ENCODE data around the gene TGIF2. TPM values are rescaled to one million over a fixed set of nuclear protein-coding genes. Genes with fewer than 3 reads are reported as not detected.

TGIF2 gene
- total and polyA plus RNA-seq, 2 of the 13 experiments (the other 11 are each of a cell fraction or from before 2014, with no cell fraction given), result 41.3 to 53.9 TPM

DNA sequence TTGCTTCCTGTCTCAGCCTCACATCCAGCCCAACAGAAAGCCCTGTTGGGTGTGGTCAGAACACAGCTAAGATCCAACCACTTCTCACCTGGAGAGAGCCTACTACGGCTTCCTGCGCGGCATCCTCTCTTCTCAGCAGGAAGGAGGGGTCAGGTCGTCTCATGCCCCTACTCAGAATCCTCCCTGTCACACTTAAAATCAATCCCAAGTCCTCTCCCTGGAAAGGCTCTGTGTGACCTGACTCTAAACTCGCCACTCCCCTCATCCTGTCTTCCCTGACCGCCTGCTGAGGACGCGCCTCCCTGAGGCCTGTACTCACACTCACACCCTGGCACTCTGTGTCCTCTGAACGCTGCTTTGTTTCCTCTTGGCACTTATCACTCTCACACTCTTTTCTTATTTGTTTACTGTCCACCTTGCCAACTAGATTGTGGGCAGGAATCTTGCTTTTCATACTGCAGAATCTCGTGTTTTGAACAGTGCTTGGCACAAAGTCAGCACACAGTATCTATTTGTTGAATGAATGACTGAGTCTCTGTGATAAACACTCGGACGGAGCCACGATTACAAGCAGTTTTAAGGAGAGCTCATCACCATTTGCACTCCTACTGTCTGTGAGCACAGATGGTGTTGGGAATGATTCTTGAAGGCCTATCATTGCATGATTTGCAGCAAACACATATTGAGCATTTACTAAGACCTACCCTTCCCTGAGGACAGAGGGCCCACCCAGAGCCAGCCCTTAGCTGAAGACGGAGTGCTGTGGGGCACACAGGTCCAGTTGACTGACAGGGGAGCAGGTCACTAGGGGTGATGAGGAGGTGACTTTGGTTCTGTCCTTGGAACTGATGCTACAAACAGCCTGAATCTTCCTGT, 50.9 kb downstream of the TGIF2 start (continued):
- TF ChIP-seq, protein P1, sequence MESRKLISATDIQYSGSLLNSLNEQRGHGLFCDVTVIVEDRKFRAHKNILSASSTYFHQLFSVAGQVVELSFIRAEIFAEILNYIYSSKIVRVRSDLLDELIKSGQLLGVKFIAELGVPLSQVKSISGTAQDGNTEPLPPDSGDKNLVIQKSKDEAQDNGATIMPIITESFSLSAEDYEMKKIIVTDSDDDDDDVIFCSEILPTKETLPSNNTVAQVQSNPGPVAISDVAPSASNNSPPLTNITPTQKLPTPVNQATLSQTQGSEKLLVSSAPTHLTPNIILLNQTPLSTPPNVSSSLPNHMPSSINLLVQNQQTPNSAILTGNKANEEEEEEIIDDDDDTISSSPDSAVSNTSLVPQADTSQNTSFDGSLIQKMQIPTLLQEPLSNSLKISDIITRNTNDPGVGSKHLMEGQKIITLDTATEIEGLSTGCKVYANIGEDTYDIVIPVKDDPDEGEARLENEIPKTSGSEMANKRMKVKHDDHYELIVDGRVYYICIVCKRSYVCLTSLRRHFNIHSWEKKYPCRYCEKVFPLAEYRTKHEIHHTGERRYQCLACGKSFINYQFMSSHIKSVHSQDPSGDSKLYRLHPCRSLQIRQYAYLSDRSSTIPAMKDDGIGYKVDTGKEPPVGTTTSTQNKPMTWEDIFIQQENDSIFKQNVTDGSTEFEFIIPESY (CRISPR knock-in tag; IDR thresholded peaks at IDR 0.05), result peak; percentile 38; the same call in 1 of the 2 replicates
- TF ChIP-seq MAFK (conservative IDR thresholded peaks at IDR 0.05 in 1 of 2, IDR thresholded peaks at IDR 0.05 in 1 of 2; ENCODE audit: low read length in 2 of 2), result no peak
- no peak for TF ChIP-seq POLR2G (IDR thresholded peaks at IDR 0.05; ENCODE audit: low read depth, low read length)
- TF ChIP-seq, protein P2, sequence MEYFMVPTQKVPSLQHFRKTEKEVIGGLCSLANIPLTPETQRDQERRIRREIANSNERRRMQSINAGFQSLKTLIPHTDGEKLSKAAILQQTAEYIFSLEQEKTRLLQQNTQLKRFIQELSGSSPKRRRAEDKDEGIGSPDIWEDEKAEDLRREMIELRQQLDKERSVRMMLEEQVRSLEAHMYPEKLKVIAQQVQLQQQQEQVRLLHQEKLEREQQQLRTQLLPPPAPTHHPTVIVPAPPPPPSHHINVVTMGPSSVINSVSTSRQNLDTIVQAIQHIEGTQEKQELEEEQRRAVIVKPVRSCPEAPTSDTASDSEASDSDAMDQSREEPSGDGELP (IDR thresholded peaks at IDR 0.05; ENCODE audit: borderline replicate concordance, low read depth), result no peak
- no peak for TF ChIP-seq HOXA3 (CRISPR knock-in tag; IDR thresholded peaks at IDR 0.05)
- TF ChIP-seq HNF4A (CRISPR knock-in tag; IDR thresholded peaks at IDR 0.05), result no peak
- no peak for TF ChIP-seq SP140L (CRISPR knock-in tag; IDR thresholded peaks at IDR 0.05; ENCODE audit: borderline replicate concordance)
- TF ChIP-seq, protein P3, sequence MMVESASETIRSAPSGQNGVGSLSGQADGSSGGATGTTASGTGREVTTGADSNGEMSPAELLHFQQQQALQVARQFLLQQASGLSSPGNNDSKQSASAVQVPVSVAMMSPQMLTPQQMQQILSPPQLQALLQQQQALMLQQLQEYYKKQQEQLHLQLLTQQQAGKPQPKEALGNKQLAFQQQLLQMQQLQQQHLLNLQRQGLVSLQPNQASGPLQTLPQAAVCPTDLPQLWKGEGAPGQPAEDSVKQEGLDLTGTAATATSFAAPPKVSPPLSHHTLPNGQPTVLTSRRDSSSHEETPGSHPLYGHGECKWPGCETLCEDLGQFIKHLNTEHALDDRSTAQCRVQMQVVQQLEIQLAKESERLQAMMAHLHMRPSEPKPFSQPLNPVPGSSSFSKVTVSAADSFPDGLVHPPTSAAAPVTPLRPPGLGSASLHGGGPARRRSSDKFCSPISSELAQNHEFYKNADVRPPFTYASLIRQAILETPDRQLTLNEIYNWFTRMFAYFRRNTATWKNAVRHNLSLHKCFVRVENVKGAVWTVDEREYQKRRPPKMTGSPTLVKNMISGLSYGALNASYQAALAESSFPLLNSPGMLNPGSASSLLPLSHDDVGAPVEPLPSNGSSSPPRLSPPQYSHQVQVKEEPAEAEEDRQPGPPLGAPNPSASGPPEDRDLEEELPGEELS (CRISPR knock-in tag; IDR thresholded peaks at IDR 0.05), result no peak
- TF ChIP-seq ZNF484 (CRISPR knock-in tag; IDR thresholded peaks at IDR 0.05; ENCODE audit: borderline replicate concordance, low read depth), result no peak
- no peak for TF ChIP-seq KDM3A (CRISPR knock-in tag; IDR thresholded peaks at IDR 0.05; ENCODE audit: low read depth)
- no peak for TF ChIP-seq TCF7 (IDR thresholded peaks at IDR 0.05; ENCODE audit: low read depth)
- no peak for TF ChIP-seq PRPF4 (IDR thresholded peaks at IDR 0.05; ENCODE audit: low read depth, low read length, poor library complexity, severe bottlenecking)
- TF ChIP-seq ZNF33B (CRISPR knock-in tag; IDR thresholded peaks at IDR 0.05), result 0 out of 2 replicates have a peak, but pooled peaks have one; percentile 37
- TF ChIP-seq, protein P4, sequence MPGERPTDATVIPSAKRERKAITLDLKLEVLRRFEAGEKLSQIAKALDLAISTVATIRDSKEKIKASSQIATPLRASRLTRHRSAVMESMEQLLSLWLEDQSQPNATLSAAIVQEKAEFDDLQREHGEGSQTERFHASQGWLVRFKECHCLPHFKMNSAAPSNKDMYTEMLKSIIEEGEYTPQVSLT (CRISPR knock-in tag; IDR thresholded peaks at IDR 0.05; ENCODE audit: borderline replicate concordance, low read depth), result no peak
- no peak for TF ChIP-seq ETV6 (CRISPR knock-in tag; conservative IDR thresholded peaks at IDR 0.05)
- TF ChIP-seq, protein P5, sequence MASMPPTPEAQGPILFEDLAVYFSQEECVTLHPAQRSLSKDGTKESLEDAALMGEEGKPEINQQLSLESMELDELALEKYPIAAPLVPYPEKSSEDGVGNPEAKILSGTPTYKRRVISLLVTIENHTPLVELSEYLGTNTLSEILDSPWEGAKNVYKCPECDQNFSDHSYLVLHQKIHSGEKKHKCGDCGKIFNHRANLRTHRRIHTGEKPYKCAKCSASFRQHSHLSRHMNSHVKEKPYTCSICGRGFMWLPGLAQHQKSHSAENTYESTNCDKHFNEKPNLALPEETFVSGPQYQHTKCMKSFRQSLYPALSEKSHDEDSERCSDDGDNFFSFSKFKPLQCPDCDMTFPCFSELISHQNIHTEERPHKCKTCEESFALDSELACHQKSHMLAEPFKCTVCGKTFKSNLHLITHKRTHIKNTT (CRISPR knock-in tag; IDR thresholded peaks at IDR 0.05), result no peak
- TF ChIP-seq YEATS4 (CRISPR knock-in tag; IDR thresholded peaks at IDR 0.05; ENCODE audit: borderline replicate concordance), result no peak
- no peak for TF ChIP-seq FOXA3 (CRISPR knock-in tag; IDR thresholded peaks at IDR 0.05)
- TF ChIP-seq ZNF230 (CRISPR knock-in tag; IDR thresholded peaks at IDR 0.05), result no peak
- TF ChIP-seq SRSF1 (optimal IDR thresholded peaks at IDR 0.05; ENCODE audit: low read depth, low read length), result no peak
- TF ChIP-seq ZNF263 (CRISPR knock-in tag; IDR thresholded peaks at IDR 0.05), result peak; percentile 54; the same call in 1 of the 2 replicates
- TF ChIP-seq BCL6 (CRISPR knock-in tag; IDR thresholded peaks at IDR 0.05), result 0 out of 2 replicates have a peak, but pooled peaks have one; percentile 6
- TF ChIP-seq NFIC (IDR thresholded peaks at IDR 0.05; ENCODE audit: low read length), result no peak
- peak; percentile 32; the same call in 1 of the 2 replicates for TF ChIP-seq ZFY (CRISPR knock-in tag; IDR thresholded peaks at IDR 0.05)
- TF ChIP-seq ZNF678 (CRISPR knock-in tag; IDR thresholded peaks at IDR 0.05), result no peak
